Endodermal cell (in vitro differentiated cells): ENCODE data around the gene OR5AN1. TPM values are rescaled to one million over a fixed set of nuclear protein-coding genes. Genes with fewer than 3 reads are reported as not detected.

Source experiments
- DNase-seq: peaks from one replicate; pipeline ENCODE4 v3.0.0-alpha.2; 2017
- H3K27ac ChIP-seq: 2 replicates; pipeline ENCODE4 v1.5.1; 2013; ENCODE audit warnings: mild to moderate bottlenecking, low read depth, low read length, moderate library complexity
- H3K27me3 ChIP-seq: 2 replicates; pipeline ENCODE4 v1.6.1; 2013; ENCODE audit warnings: mild to moderate bottlenecking, low read length, moderate library complexity; ENCODE audit not compliant: insufficient read depth, control insufficient read depth, poor library complexity, severe bottlenecking
- H3K36me3 ChIP-seq: 2 replicates; pipeline ENCODE4 v1.7.0; 2013; ENCODE audit warnings: mild to moderate bottlenecking, low read length, moderate library complexity; ENCODE audit not compliant: control insufficient read depth, insufficient read depth
- H3K4me1 ChIP-seq: one replicate; pipeline ENCODE4 v1.7.0; 2013; ENCODE audit warnings: low read length; ENCODE audit not compliant: control insufficient read depth, insufficient read depth
- H3K4me3 ChIP-seq: 2 replicates; pipeline ENCODE4 v1.5.1; 2013; ENCODE audit warnings: mild to moderate bottlenecking, low read length, moderate library complexity
- H3K9ac ChIP-seq: 2 replicates; pipeline ENCODE4 v1.6.1; 2013; ENCODE audit warnings: mild to moderate bottlenecking, low read length, moderate library complexity; ENCODE audit not compliant: poor library complexity, severe bottlenecking; ENCODE audit errors: extremely low read depth
- H3K9me3 ChIP-seq: 2 replicates; pipeline ENCODE4 v1.6.1; 2013; ENCODE audit warnings: mild to moderate bottlenecking, low read length, moderate library complexity; ENCODE audit not compliant: control insufficient read depth
- H3K27ac Mint-ChIP-seq: 2 replicates; pipeline ENCODE4 v1.8.0; 2020; ENCODE audit warnings: mixed read lengths
- H3K27me3 Mint-ChIP-seq: 2 replicates; pipeline ENCODE4 v1.8.0; 2021; ENCODE audit warnings: mild to moderate bottlenecking, mixed read lengths; ENCODE audit not compliant: insufficient read depth
- H3K36me3 Mint-ChIP-seq: 2 replicates; pipeline ENCODE4 v1.8.0; 2020; ENCODE audit warnings: low read depth, mixed read lengths
- H3K4me1 Mint-ChIP-seq: 2 replicates; pipeline ENCODE4 v1.8.0; 2020; ENCODE audit warnings: mixed read lengths
- H3K4me3 Mint-ChIP-seq: 2 replicates; pipeline ENCODE4 v1.8.0; 2020; ENCODE audit warnings: mild to moderate bottlenecking, moderate library complexity, mixed read lengths
- H3K9me3 Mint-ChIP-seq: 2 replicates; pipeline ENCODE4 v1.8.0; 2020; ENCODE audit warnings: mild to moderate bottlenecking, mixed read lengths
- CTCF ChIP-seq: fragments of 200-600 bp; sonication (generic); conservative IDR thresholded peaks from 2 replicates; pipeline ENCODE4 v1.5.0; 2021; ENCODE audit warnings: antibody characterized with exemption, mild to moderate bottlenecking
- WGBS, 2 experiments: methylation state at CpG; one replicate each; pipeline versions ENCODE4 v1.1.5 to v1.1.7; 2013; ENCODE audit warnings: missing lambda C conversion rate in 2 of 2, mixed read lengths in 1 of 2; ENCODE audit not compliant: insufficient coverage in 1 of 2, insufficient read length in 1 of 2; 5-methylcytosine and 5-hydroxymethylcytosine counted together
- long read RNA-seq, 4 experiments: library from polyadenylated mRNA in 2 of 4; library from RNA in 1 of 4; library from capped mRNA in 1 of 4; stranded (forward) in 3 of 4; unstranded in 1 of 4; transcript quantifications; one replicate each; pipeline ENCODE4 v2.0.0, GENCODE V29; 2020 to 2021; ENCODE audit warnings: inconsistent platforms in 1 of 4
- polyA plus RNA-seq, 2 experiments: library from polyadenylated mRNA; stranded (reverse); fragments of 50-300 nt; gene quantifications; one replicate each; pipeline ENCODE4 v1.2.3, GENCODE V29; 2013
- total RNA-seq, 2 donors: library from RNA; stranded (reverse); fragmentation: NEBNext Ultra II Directional in 1 of 2; extraction: Animal tissue kit (Norgen Biotek cat#: 25700) in 1 of 2; gene quantifications; 2 replicates in 1 of 2; 3 replicates in 1 of 2; pipeline ENCODE4 v1.2.1, GENCODE V29; 2021

Gene OR5AN1
- not detected for total RNA-seq
- not detected for polyA plus RNA-seq (2013, experiment 1 of 2)
- polyA plus RNA-seq (2013, experiment 2 of 2), result not detected
- long read RNA-seq, experiment 1, result 0 reads
- long read RNA-seq, experiment 2, result 0 reads
- long read RNA-seq, experiment 3, result 0 reads
- long read RNA-seq, experiment 4, result 0 reads

GRCh38 chr11:59358595-59358994 lies at the start of gene OR5AN1:
Gene OR5AN1, plus strand, starts transcription at chr11:59358895. Its CDS starts 5,564 bp downstream, at chr11:59364459.
- Histone ChIP-seq H3K4me1 (no peaks in the 10 kb centered on the region), H3K4me3 (no peak within 1 kb of the TSS), H3K36me3 (no peaks in the 10 kb centered on the region), H3K9me3 (peaks cover 11% of the 10 kb centered on the region), H3K9ac (no peak within 1 kb of the TSS), H3K27ac (no peak within 1 kb of the TSS), H3K27me3 (no peaks in the 10 kb centered on the region)
- H3K36me3 Mint-ChIP-seq, result no peaks in the 10 kb centered on the region
- no peaks in the 10 kb centered on the region for H3K27me3 Mint-ChIP-seq
- H3K27ac Mint-ChIP-seq, result no peak within 1 kb of the TSS
- no peaks in the 10 kb centered on the region for H3K4me1 Mint-ChIP-seq
- 62 to 79% methylated on average over 3 of the region's 3 CpGs for WGBS, 2 experiments
- no peak within 1 kb of the TSS for H3K4me3 Mint-ChIP-seq
- peaks cover 28% of the 10 kb centered on the region for H3K9me3 Mint-ChIP-seq
- no peak for DNase-seq
- no peak for TF ChIP-seq CTCF

GRCh38 chr11:59335001-59335400 lies 23.7 kb upstream of the OR5AN1 start:
- Mint-ChIP-seq H3K27me3 (no peaks in the 10 kb centered on the region), H3K4me1 (no peaks in the 10 kb centered on the region), H3K4me3 (no peak overlapping the region), H3K9me3 (peaks cover 68% of the 10 kb centered on the region), H3K27ac (no peak overlapping the region), H3K36me3 (no peaks in the 10 kb centered on the region)
- Histone ChIP-seq H3K4me3 (no peak overlapping the region), H3K27me3 (no peaks in the 10 kb centered on the region), H3K4me1 (no peaks in the 10 kb centered on the region), H3K9ac (no peak overlapping the region), H3K9me3 (peaks cover 25% of the 10 kb centered on the region), H3K27ac (no peak overlapping the region), H3K36me3 (no peaks in the 10 kb centered on the region)
- no peak for TF ChIP-seq CTCF
- DNase-seq, result no peak

- no peak overlapping the region for H3K27ac Mint-ChIP-seq
- H3K4me3 Mint-ChIP-seq, result no peak overlapping the region
- Histone ChIP-seq H3K36me3 (no peaks in the 10 kb centered on the region), H3K4me3 (no peak overlapping the region), H3K4me1 (no peaks in the 10 kb centered on the region), H3K27ac (no peak overlapping the region), H3K9ac (no peak overlapping the region), H3K9me3 (peaks cover 33% of the 10 kb centered on the region), H3K27me3 (no peaks in the 10 kb centered on the region)
- TF ChIP-seq CTCF, result no peak
- WGBS, 2 experiments, result 62% methylated on average over 5 of the region's 5 CpGs; no CpG with 5 or more reads in 1 of the 2 experiments
- H3K27me3 Mint-ChIP-seq, result no peaks in the 10 kb centered on the region
- H3K9me3 Mint-ChIP-seq, result peaks cover 65% of the 10 kb centered on the region
- H3K36me3 Mint-ChIP-seq, result no peaks in the 10 kb centered on the region
- H3K4me1 Mint-ChIP-seq, result no peaks in the 10 kb centered on the region
- no peak for DNase-seq
Observed at GRCh38 chr11:59336176-59336575, 22.5 kb upstream of the OR5AN1 start.
